Heart left ventricle (tissue), 13 donors: ENCODE data around the gene TNFRSF6B.

Experiments
- POLR2A ChIP-seq, 2 donors: fragments of 450-650 bp; IDR thresholded peaks; one replicate each; pipeline ENCODE4 v1.6.1; 2017; ENCODE audit warnings: antibody characterized with exemption in 2 of 2, mild to moderate bottlenecking in 2 of 2, moderate library complexity in 2 of 2
- TF ChIP-seq, protein P1 (sequence below), 12 donors: fragments of 200-600 bp; sonication (generic) in 4 of 12; IDR thresholded peaks; one replicate each; pipeline versions ENCODE4 v1.5.0 to v1.8.0; 2018 to 2022; ENCODE audit warnings: antibody characterized with exemption in 12 of 12, mild to moderate bottlenecking in 5 of 12
- donor health status: ischemic (EF 13 %, LVEDD 7.1; RV severe dilation, severe dysfunction).
- donor health status: DM: no; HTN: yes; CAD: no.
- donor health status: DM: no; HTN: no; CAD: no.
- donor health status: ischemic (EF 25% LVEDD 6.9; RV normal size, moderate dysfunction).
- donor health status: ischemic (EF 25% LVEDD 5.7; RV mildly dilated, moderate dysfunction).
- donor health status: ischemic (EF 35%, LVEDD 5.7; RV mildly dilated, moderate dysfunction).
- donor health status: nonischemic (EF 11% LVEDD 7.7; RV severe dilation, severe dysfunction).
- donor health status: DM: yes; HTN: yes; CAD: no.
- donor health status: PGD.
- donor health status: ischemic (EF 29% LVEDD 5.4; RV normal size, mild dysfunction).
- donor health status: nonischemic (EF 23%, LVEDD 6.1; RV moderate dilation, normal function).

- TF ChIP-seq POLR2A (IDR thresholded peaks at IDR 0.05), result no peak
- TF ChIP-seq, protein P1, sequence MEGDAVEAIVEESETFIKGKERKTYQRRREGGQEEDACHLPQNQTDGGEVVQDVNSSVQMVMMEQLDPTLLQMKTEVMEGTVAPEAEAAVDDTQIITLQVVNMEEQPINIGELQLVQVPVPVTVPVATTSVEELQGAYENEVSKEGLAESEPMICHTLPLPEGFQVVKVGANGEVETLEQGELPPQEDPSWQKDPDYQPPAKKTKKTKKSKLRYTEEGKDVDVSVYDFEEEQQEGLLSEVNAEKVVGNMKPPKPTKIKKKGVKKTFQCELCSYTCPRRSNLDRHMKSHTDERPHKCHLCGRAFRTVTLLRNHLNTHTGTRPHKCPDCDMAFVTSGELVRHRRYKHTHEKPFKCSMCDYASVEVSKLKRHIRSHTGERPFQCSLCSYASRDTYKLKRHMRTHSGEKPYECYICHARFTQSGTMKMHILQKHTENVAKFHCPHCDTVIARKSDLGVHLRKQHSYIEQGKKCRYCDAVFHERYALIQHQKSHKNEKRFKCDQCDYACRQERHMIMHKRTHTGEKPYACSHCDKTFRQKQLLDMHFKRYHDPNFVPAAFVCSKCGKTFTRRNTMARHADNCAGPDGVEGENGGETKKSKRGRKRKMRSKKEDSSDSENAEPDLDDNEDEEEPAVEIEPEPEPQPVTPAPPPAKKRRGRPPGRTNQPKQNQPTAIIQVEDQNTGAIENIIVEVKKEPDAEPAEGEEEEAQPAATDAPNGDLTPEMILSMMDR (IDR thresholded peaks at IDR 0.05), result no peak
These were observed 28.6 kb upstream of the TNFRSF6B start for GRCh38 chr20:63667858-63668257.
